Measurements from ENCODE around the gene ROBO1.

Gene ROBO1

DNA sequence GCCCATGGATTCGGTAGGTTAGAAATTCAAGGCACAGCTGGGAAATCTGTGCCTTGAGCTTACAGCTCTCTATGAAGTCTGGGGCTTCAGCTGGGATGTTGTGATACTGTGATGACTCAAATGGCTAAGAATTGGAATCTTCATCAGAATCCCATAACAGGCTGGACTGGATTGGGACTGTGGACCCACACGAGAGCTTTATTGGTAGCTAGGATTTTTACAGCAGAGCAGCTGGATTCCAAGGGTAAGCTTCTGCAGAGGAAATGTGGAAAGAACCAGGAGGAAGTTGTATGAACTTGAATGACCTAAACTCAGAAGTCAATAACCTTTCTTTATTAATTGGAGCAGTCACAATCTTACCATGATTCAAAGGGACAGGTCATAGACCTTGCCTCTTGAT is 1187.1 kb downstream of the ROBO1 start:
- DNase-seq, result no peak

DNA sequence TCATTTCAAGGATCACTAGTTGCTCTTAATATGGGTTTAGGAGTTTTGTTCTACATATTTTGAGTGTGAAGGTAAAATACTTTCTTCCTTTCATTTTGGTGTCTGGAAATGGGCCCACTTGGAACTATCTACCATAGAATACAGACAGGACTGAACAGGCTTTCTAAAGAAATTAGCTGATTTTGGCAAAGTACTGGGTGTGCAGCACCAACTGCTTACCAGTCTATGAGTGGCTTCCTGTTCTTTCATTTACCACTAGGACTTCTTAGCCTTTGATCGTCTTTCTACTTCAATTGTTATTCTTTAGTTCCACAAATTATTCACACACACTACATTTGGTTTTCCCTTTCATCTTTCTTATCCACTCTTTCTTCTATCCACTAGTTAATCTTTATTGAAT is 1196.3 kb downstream of the ROBO1 start:
- DNase-seq, result no peak

DNA sequence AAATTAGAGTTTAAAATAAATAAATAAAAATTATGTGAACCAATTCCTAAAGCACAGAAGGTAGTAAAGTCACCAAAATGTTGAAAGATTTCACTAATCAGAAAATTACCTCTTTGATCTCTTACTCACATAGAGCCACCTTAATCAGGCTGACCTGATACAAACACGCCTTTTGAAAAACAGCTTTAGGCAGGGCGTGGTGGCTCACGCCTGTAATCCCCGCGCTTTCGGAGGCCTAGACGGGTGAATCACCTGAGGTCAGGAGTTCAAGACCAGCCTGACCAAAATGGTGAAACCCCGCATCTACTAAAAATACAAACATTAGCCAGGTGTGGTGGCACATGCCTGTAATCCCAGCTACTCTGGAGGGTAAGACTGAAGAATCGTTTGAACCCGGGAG is 1197.3 kb downstream of the ROBO1 start:
- DNase-seq, result no peak

DNA sequence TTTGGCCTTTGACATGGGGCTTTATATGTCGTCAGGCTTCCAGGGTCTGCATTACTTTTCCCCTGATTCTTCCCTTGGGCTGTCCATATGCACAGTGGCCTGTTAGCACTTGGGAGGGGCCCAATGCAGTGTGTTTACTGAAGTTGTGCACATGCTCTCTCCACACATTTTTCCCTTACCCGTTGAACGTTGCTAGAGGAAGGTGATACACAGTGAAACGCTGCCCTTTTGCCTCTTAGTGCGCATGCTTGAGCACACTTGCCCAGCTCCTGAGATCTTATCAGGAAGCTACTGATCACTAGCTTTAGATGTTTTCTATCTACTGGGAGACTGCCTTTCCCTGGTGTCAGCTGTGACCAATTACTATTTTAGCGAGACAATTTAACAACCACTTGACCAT is 1198.0 kb downstream of the ROBO1 start:
- no peak for DNase-seq

DNA sequence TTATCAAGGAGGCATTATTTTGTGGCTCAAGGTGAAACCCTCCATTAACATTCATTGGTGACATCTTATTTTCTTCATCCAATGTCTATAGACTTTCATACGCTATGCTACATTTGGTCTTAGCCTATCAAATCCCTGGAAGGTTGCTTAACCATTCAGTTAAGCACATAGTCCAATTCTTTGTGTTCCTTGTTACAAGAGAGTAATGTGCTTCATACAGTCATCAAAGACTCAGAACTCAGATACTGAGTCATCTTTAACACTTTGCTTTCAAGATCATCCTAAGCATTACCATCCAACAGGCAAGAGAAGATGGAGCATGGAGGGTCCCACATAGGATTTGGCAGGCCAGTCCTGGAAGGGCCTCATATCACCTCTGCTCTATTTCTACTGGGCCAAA is 1202.1 kb downstream of the ROBO1 start:
- no peak for DNase-seq

DNA sequence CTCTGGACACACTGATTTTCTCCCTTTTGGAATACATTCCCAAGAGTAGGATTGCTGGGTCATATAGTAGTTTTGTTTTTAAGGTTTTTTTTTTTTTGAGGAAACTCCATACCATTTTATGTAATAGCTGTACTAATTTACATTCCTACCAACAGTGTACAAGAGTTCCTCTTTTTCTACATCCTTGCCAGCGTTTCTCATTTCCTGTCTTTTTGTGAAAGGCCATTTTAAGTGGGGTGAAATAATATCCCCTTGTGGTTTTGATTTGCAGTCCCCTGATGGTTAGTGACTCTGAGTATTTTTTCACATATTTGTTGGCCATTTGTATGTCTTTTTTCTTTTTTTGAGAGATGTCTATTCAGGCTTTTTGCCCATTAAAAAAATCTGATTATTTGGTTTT is 1205.5 kb downstream of the ROBO1 start:
- DNase-seq, result no peak

All from effector CD8-positive, alpha-beta T cell (primary cell).